ENCODE data around the gene EMX1.

EMX1 gene

GRCh38 chr2:72917138-72917876, at the start of gene EMX1:
TSS of gene EMX1 (plus strand) at chr2:72917519. CDS start at chr2:72917853, 334 bp downstream.
- peak; percentile 58 for DNase-seq

GRCh38 chr2:72871060-72871459, 46.3 kb upstream of the EMX1 start:
- no peak for DNase-seq

- no peak for DNase-seq
These were observed 45.4 kb upstream of the EMX1 start for GRCh38 chr2:72871880-72872279.

GRCh38 chr2:72883356-72883962, 33.9 kb upstream of the EMX1 start:
- DNase-seq, result no peak

GRCh38 chr2:72886505-72887031, 30.8 kb upstream of the EMX1 start:
- DNase-seq, result no peak

- DNase-seq, result peak; percentile 59
These were observed 30.1 kb upstream of the EMX1 start, which contains the start of gene SPR for GRCh38 chr2:72887032-72887739. TSS of gene SPR (plus strand) at chr2:72887408. CDS start at chr2:72887433, 25 bp downstream.

- peak; percentile 48 for DNase-seq
These were observed 29.4 kb upstream of the EMX1 start for GRCh38 chr2:72887740-72888437.

GRCh38 chr2:72888438-72889202, 28.7 kb upstream of the EMX1 start:
- DNase-seq, result no peak

- no peak for DNase-seq
These were observed 27.3 kb upstream of the EMX1 start for GRCh38 chr2:72889991-72890390.

GRCh38 chr2:72891091-72891818, 26.1 kb upstream of the EMX1 start:
- DNase-seq, result no peak

- DNase-seq, result peak; percentile 61
These were observed 24.7 kb upstream of the EMX1 start for GRCh38 chr2:72892506-72893173.

- DNase-seq, result peak; percentile 55
These were observed 23.6 kb upstream of the EMX1 start for GRCh38 chr2:72893594-72894319.

GRCh38 chr2:72894514-72894913, 22.8 kb upstream of the EMX1 start:
- no peak for DNase-seq

GRCh38 chr2:72895154-72895553, 22.2 kb upstream of the EMX1 start:
- DNase-seq, result no peak

GRCh38 chr2:72895759-72896281, 21.5 kb upstream of the EMX1 start:
- DNase-seq, result no peak

- no peak for DNase-seq
These were observed 20.9 kb upstream of the EMX1 start for GRCh38 chr2:72896446-72896845.

GRCh38 chr2:72897785-72898584, 19.3 kb upstream of the EMX1 start:
- DNase-seq, result no peak

GRCh38 chr2:72898585-72898906, 18.8 kb upstream of the EMX1 start:
- DNase-seq, result no peak

- no peak for DNase-seq
These were observed 17.0 kb upstream of the EMX1 start for GRCh38 chr2:72900191-72900825.
